ENCODE results near the gene RAVER2. TPM values are rescaled to one million over a fixed set of nuclear protein-coding genes. Genes with fewer than 3 reads are reported as not detected.

Gene RAVER2
- total RNA-seq, 1 experiment from 2014 or later: 12.9 TPM

- ChIA-PET CTCF (no interaction called here), POLR2A (no interaction called here)
- Histone ChIP-seq H3K4me3 (ENCODE audit: low read depth, low read length) (no peak overlapping the region), H3K36me3 (ENCODE audit: control insufficient read depth, insufficient read depth, low read length) (no peaks in the 10 kb centered on the region), H3K9me3 (no peaks in the 10 kb centered on the region), H3K27me3 (replicated peaks; ENCODE audit: control insufficient read depth, insufficient read depth, low read length) (no peaks in the 10 kb centered on the region), H3K4me1 (no peaks in the 10 kb centered on the region)
- TF ChIP-seq CTCF (IDR thresholded peaks at IDR 0.05; ENCODE audit: insufficient read depth in 1 of 2, low read depth in 1 of 2, low read length in 1 of 2, severe bottlenecking in 1 of 2, unreplicated experiment in 1 of 2): no peak
- H3K9me3 Mint-ChIP-seq (ENCODE audit: unreplicated experiment): no peaks in the 10 kb centered on the region
- H3K4me1 Mint-ChIP-seq (ENCODE audit: low read depth, unreplicated experiment): peaks cover 12% of the 10 kb centered on the region
- intact Hi-C loops (cut with micrococcal nuclease; ENCODE audit: unreplicated experiment): loop anchor here (5.0 to 10.0 kb wide), 2 partner anchors 278 to 320 kb away; no protein-coding TSS in a partner anchor
- no peak overlapping the region for H3K4me3 Mint-ChIP-seq (ENCODE audit: unreplicated experiment)
- no peak for DNase-seq
- BruUV-seq (replicated peaks): no TSS peak
- peaks cover 13% of the 10 kb centered on the region for H3K36me3 Mint-ChIP-seq (ENCODE audit: insufficient read depth, unreplicated experiment)
- H3K27me3 Mint-ChIP-seq (ENCODE audit: insufficient read depth, unreplicated experiment): no peaks in the 10 kb centered on the region
- no peak overlapping the region for H3K27ac Mint-ChIP-seq (ENCODE audit: unreplicated experiment)
These were observed 77.7 kb downstream of the RAVER2 start for GRCh38 chr1:64822621-64823020.

- H3K9me3 Mint-ChIP-seq (ENCODE audit: unreplicated experiment): no peaks in the 10 kb centered on the region
- no peaks in the 10 kb centered on the region for H3K27me3 Mint-ChIP-seq (ENCODE audit: insufficient read depth, unreplicated experiment)
- BruUV-seq (replicated peaks): no TSS peak
- no peak overlapping the region for H3K4me3 Mint-ChIP-seq (ENCODE audit: unreplicated experiment)
- Histone ChIP-seq H3K4me3 (ENCODE audit: low read depth, low read length) (no peak overlapping the region), H3K36me3 (ENCODE audit: control insufficient read depth, insufficient read depth, low read length) (no peaks in the 10 kb centered on the region), H3K27me3 (replicated peaks; ENCODE audit: control insufficient read depth, insufficient read depth, low read length) (no peaks in the 10 kb centered on the region), H3K4me1 (no peaks in the 10 kb centered on the region), H3K9me3 (no peaks in the 10 kb centered on the region)
- peak; percentile 41 to 60 for TF ChIP-seq CTCF (IDR thresholded peaks at IDR 0.05; ENCODE audit: insufficient read depth in 1 of 2, low read depth in 1 of 2, low read length in 1 of 2, severe bottlenecking in 1 of 2, unreplicated experiment in 1 of 2)
- H3K36me3 Mint-ChIP-seq (ENCODE audit: insufficient read depth, unreplicated experiment): peaks cover 13% of the 10 kb centered on the region
- intact Hi-C loops (cut with micrococcal nuclease; ENCODE audit: unreplicated experiment): loop anchor here (1.0 to 10.0 kb wide), 4 partner anchors 79 to 322 kb away; partner anchors contain the start of gene RAVER2
- ChIA-PET CTCF (interaction anchor here (0.7 kb wide), 3 partner anchors 11 to 497 kb away, joined by 3 to 4 read pairs (median 3); no protein-coding TSS in a partner anchor), POLR2A (no interaction called here)
- H3K4me1 Mint-ChIP-seq (ENCODE audit: low read depth, unreplicated experiment): peaks cover 12% of the 10 kb centered on the region
- DNase-seq: peak; percentile 56 to 60
- no peak overlapping the region for H3K27ac Mint-ChIP-seq (ENCODE audit: unreplicated experiment)
These were observed 79.0 kb downstream of the RAVER2 start for GRCh38 chr1:64823691-64824476.

- no peaks in the 10 kb centered on the region for H3K9me3 ChIP-seq
- H3K4me1 Mint-ChIP-seq (ENCODE audit: low read depth, unreplicated experiment): peaks cover 12% of the 10 kb centered on the region
- no peak for DNase-seq
- H3K36me3 Mint-ChIP-seq (ENCODE audit: insufficient read depth, unreplicated experiment): peaks cover 13% of the 10 kb centered on the region
- TF ChIP-seq CTCF (IDR thresholded peaks at IDR 0.05; ENCODE audit: insufficient read depth in 1 of 2, low read depth in 1 of 2, low read length in 1 of 2, severe bottlenecking in 1 of 2, unreplicated experiment in 1 of 2): no peak
- POLR2A ChIA-PET: no interaction called here
- no peak overlapping the region for H3K27ac Mint-ChIP-seq (ENCODE audit: unreplicated experiment)
- H3K4me3 Mint-ChIP-seq (ENCODE audit: unreplicated experiment): no peak overlapping the region
- no peaks in the 10 kb centered on the region for H3K36me3 ChIP-seq (ENCODE audit: control insufficient read depth, insufficient read depth, low read length)
- no peaks in the 10 kb centered on the region for H3K4me1 ChIP-seq
- intact Hi-C loops (cut with micrococcal nuclease; ENCODE audit: unreplicated experiment): loop anchor here (10.0 kb wide), 1 partner anchor 282 kb away; no protein-coding TSS in a partner anchor
- CTCF ChIA-PET: interaction anchor here (0.5 kb wide), 1 partner anchor 556 kb away, joined by 3 read pairs; no protein-coding TSS in a partner anchor
- H3K27me3 Mint-ChIP-seq (ENCODE audit: insufficient read depth, unreplicated experiment): no peaks in the 10 kb centered on the region
- H3K4me3 ChIP-seq (ENCODE audit: low read depth, low read length): no peak overlapping the region
- H3K27me3 ChIP-seq (replicated peaks; ENCODE audit: control insufficient read depth, insufficient read depth, low read length): no peaks in the 10 kb centered on the region
- no peaks in the 10 kb centered on the region for H3K9me3 Mint-ChIP-seq (ENCODE audit: unreplicated experiment)
- no TSS peak for BruUV-seq (replicated peaks)
These were observed 82.1 kb downstream of the RAVER2 start for GRCh38 chr1:64826991-64827390.
